Psoas muscle (tissue), 8 donors: ENCODE measurements around the gene ACSL1. TPM values are rescaled to one million over a fixed set of nuclear protein-coding genes. Genes with fewer than 3 reads are reported as not detected.
A peak's percentile ranks its signal among the peaks of the same experiment; 100 is the strongest.

Experiments
- ATAC-seq, 4 donors: fragments of 200-7000 bp; cut with Tn5 transposase; one replicate each; pipeline ENCODE4 v1.9.1; 2020; ENCODE audit warnings: moderate library complexity in 3 of 4, mild to moderate bottlenecking in 2 of 4
- DNase-seq, 2 donors: peaks; one replicate each; pipeline ENCODE4 v3.0.0-alpha.2; 2020
- H3K27ac ChIP-seq: fragments of 200-600 bp; one replicate; pipeline ENCODE4 v1.8.0; 2022
- H3K27me3 ChIP-seq, 3 donors: fragments of 200-600 bp in 1 of 3; one replicate each; pipeline versions ENCODE4 v1.6.1 to v1.8.0; 2013 to 2022; ENCODE audit warnings: low read length in 2 of 3, mild to moderate bottlenecking in 2 of 3, moderate library complexity in 1 of 3; ENCODE audit not compliant: insufficient read depth in 3 of 3
- H3K36me3 ChIP-seq, 2 donors: fragments of 200-600 bp in 1 of 2; one replicate each; pipeline versions ENCODE4 v1.6.1 to v1.8.0; 2013 to 2022; ENCODE audit warnings: low read depth in 1 of 2, mild to moderate bottlenecking in 1 of 2, moderate library complexity in 1 of 2; ENCODE audit not compliant: insufficient read depth in 1 of 2
- H3K4me1 ChIP-seq: fragments of 200-600 bp; one replicate; pipeline ENCODE4 v1.8.0; 2022
- H3K4me3 ChIP-seq: fragments of 200-600 bp; one replicate; pipeline ENCODE4 v1.8.0; 2022; ENCODE audit warnings: mild to moderate bottlenecking
- H3K9me3 ChIP-seq: fragments of 200-600 bp; one replicate; pipeline ENCODE4 v1.8.0; 2022
- CTCF ChIP-seq: fragments of 200-600 bp; IDR thresholded peaks from one replicate; pipeline ENCODE4 v1.8.0; 2022; ENCODE audit warnings: antibody characterized with exemption
- WGBS, 3 donors: extraction: QIAGEN DNeasy Blood & Tissue Kit; methylation state at CpG; one replicate each; pipeline versions ENCODE4 v1.1.6 to v1.1.7; 2013; 5-methylcytosine and 5-hydroxymethylcytosine counted together
- intact Hi-C, 2 donors: fragments of 100-400 bp; cut with DNase I; formaldehyde crosslinking; loops; one replicate each; pipeline versions ENCODE4 v1.11.0 to v1.14.2; 2022
- polyA plus RNA-seq, 3 donors: library from polyadenylated mRNA; stranded (reverse); fragments of 200-250 nt; gene quantifications; one replicate each; pipeline ENCODE4 v1.2.3, GENCODE V29; 2013
- total RNA-seq, 4 donors: library from RNA; stranded (reverse); fragmentation: NEBNext Ultra II Directional in 2 of 4; extraction: Animal tissue kit (Norgen Biotek cat#: 25700) in 2 of 4; gene quantifications; one replicate each; pipeline versions ENCODE4 v1.2.1 to v1.2.4, GENCODE V29; 2021 to 2023
- donor health status: healthy with polysubstance abuse.
- donor health status: DM: no; HTN: no; CAD: no; lungs with moderate emphysema.
- donor health status: Bipolar disorder and iron deficiency.
- donor health status: healthy.
- donor health status: DM: yes; HTN: yes; CAD: no.
- donor health status: DM: no; HTN: no; CAD: no.
- donor health status: DM: no; HTN: no; CAD: no.
- donor health status: DM: yes; HTN: yes; CAD: no.

ACSL1 gene
- total and polyA plus RNA-seq, 7 donors = 257 to 1,392 (median 781) TPM

- H3K9me3 ChIP-seq = no peaks in the 10 kb centered on the region
- peaks cover 11 to 60% of the 10 kb centered on the region in 2 donors for H3K36me3 ChIP-seq
- 52 to 68% (median 62%) methylated on average over 10 of the region's 10 CpGs for WGBS, 3 donors
- no peak for TF ChIP-seq CTCF
- no peak overlapping the region for H3K4me3 ChIP-seq
- ATAC-seq (peak; percentile 75 to 83 (median 80)), DNase-seq (no peak)
- no peaks in the 10 kb centered on the region for H3K27me3 ChIP-seq
- H3K27ac ChIP-seq = peak overlapping the region; percentile 87
- peaks cover 73% of the 10 kb centered on the region for H3K4me1 ChIP-seq
- intact Hi-C loops = no loop called here
These were observed 32.7 kb downstream of the ACSL1 start for GRCh38 chr4:184792950-184793555.

GRCh38 chr4:184792334-184792733, 33.4 kb downstream of the ACSL1 start:
- H3K36me3 ChIP-seq = peaks cover 5 to 60% of the 10 kb centered on the region in 2 donors
- no peak for TF ChIP-seq CTCF
- H3K27me3 ChIP-seq = no peaks in the 10 kb centered on the region
- peak overlapping the region; percentile 87 for H3K27ac ChIP-seq
- peaks cover 66% of the 10 kb centered on the region for H3K4me1 ChIP-seq
- intact Hi-C loops = no loop called here
- DNase-seq = no peak
- WGBS, 3 donors = 54 to 74% (median 57%) methylated on average over 8 of the region's 8 CpGs
- no peak overlapping the region for H3K4me3 ChIP-seq
- H3K9me3 ChIP-seq = no peaks in the 10 kb centered on the region
- peak; percentile 28 to 52 (median 47) for ATAC-seq

GRCh38 chr4:184790826-184791225, 34.9 kb downstream of the ACSL1 start:
- no peak for TF ChIP-seq CTCF
- no peaks in the 10 kb centered on the region for H3K27me3 ChIP-seq
- peak overlapping the region; percentile 87 for H3K27ac ChIP-seq
- intact Hi-C loops = no loop called here
- peaks cover 52% of the 10 kb centered on the region for H3K4me1 ChIP-seq
- no peaks in the 10 kb centered on the region for H3K9me3 ChIP-seq
- H3K4me3 ChIP-seq = no peak overlapping the region
- no peak for DNase-seq
- ATAC-seq = no peak
- peaks cover 7 to 62% of the 10 kb centered on the region in 2 donors for H3K36me3 ChIP-seq
- 84 to 90% (median 84%) methylated on average over 3 of the region's 3 CpGs for whole genome bisulfite sequencing, 3 donors

GRCh38 chr4:184787766-184788503, 37.8 kb downstream of the ACSL1 start:
- no peaks in the 10 kb centered on the region for H3K27me3 ChIP-seq
- intact Hi-C loops = no loop called here
- no peak for DNase-seq
- WGBS, 3 donors = 75 to 81% (median 78%) methylated on average over 6 of the region's 6 CpGs
- peaks cover 14 to 87% of the 10 kb centered on the region in 2 donors for H3K36me3 ChIP-seq
- H3K4me3 ChIP-seq = no peak overlapping the region
- no peak for ATAC-seq
- H3K4me1 ChIP-seq = peaks cover 30% of the 10 kb centered on the region
- no peak for TF ChIP-seq CTCF
- peak overlapping the region; percentile 10 for H3K27ac ChIP-seq
- no peaks in the 10 kb centered on the region for H3K9me3 ChIP-seq
